Spleen (tissue), 7 donors: ENCODE results near the gene HFE.

Source experiments
- CTCF ChIP-seq, 11 experiments: fragments of 200-600 bp in 7 of 11; fragments of 450-650 bp in 4 of 11; sonication (generic) in 4 of 11; IDR thresholded peaks in 8 of 11; conservative IDR thresholded peaks in 3 of 11; 1 replicate in 7 of 11; 2 replicates in 4 of 11; pipeline versions ENCODE4 v1.4.0 to v1.8.0; 2016 to 2021; ENCODE audit warnings: antibody characterized with exemption in 11 of 11, inconsistent platforms in 4 of 11, mild to moderate bottlenecking in 1 of 11
- POLR2A ChIP-seq, 3 donors: fragments of 450-650 bp; IDR thresholded peaks; one replicate each; pipeline ENCODE4 v1.5.1; 2017; ENCODE audit warnings: antibody characterized with exemption in 3 of 3, mild to moderate bottlenecking in 1 of 3
- POLR2AphosphoS5 ChIP-seq, 3 donors: sonication (generic); formaldehyde crosslinking; IDR thresholded peaks; one replicate each; pipeline ENCODE4 v1.5.1; 2017; ENCODE audit warnings: antibody characterized with exemption in 3 of 3
- donor health status: DM: no; HTN: no; CAD: no; lungs with moderate emphysema.
- donor health status: DM: no; HTN: no; CAD: no.
- donor health status: DM: no; HTN: no; CAD: no.

- no peak for TF ChIP-seq POLR2A (IDR thresholded peaks at IDR 0.05)
- TF ChIP-seq POLR2AphosphoS5 (IDR thresholded peaks at IDR 0.05), result no peak
- no peak for TF ChIP-seq CTCF (IDR thresholded peaks at IDR 0.05 in 8 of 11, conservative IDR thresholded peaks at IDR 0.05 in 3 of 11)
Measured at GRCh38 chr6:26053992-26054780, 33.0 kb upstream of the HFE start.
